ENCODE data around the gene ZNF827. TPM values are rescaled to one million over a fixed set of nuclear protein-coding genes. Genes with fewer than 3 reads are reported as not detected.

ZNF827 gene
- total RNA-seq, 4 donors from 2014 or later, result 23.9 to 52.3 (median 29.3) TPM

DNA sequence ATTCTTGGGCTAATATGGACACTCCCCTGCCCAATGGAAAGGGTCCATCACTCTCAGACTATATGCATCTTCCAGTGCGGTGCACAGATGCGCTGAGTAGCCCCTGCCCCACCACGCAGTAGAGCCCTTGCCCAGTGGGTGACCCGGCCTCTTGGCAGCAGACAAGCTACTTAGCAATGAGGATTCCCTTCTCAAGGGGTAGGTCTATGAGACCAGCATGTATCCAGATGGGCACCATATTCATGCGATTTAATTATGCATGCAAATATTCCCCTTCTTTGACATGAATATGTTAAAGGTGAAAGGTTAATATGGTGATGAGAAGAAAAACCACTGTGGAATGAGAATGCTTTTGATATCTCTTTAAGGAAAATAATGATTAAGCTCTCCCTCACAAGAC is 77.7 kb downstream of the ZNF827 start:
- H3K36me3 ChIP-seq, result no peaks in the 10 kb centered on the region
- intact Hi-C loops (cut with DNase I), result no loop called here
- H3K9me3 ChIP-seq, result no peaks in the 10 kb centered on the region
- DNase-seq, result no peak
- H3K4me3 ChIP-seq (replicated peaks in 1 of 3), result no peak overlapping the region
- H3K27ac ChIP-seq, result no peak overlapping the region
- no peaks in the 10 kb centered on the region for H3K27me3 ChIP-seq
- 98 to 100% methylated on average over 5 of the region's 5 CpGs for WGBS, 2 donors
- peaks cover 15% of the 10 kb centered on the region in 2 donors for H3K4me1 ChIP-seq
- no peak for TF ChIP-seq POLR2A (IDR thresholded peaks at IDR 0.05)
- TF ChIP-seq, protein P1, sequence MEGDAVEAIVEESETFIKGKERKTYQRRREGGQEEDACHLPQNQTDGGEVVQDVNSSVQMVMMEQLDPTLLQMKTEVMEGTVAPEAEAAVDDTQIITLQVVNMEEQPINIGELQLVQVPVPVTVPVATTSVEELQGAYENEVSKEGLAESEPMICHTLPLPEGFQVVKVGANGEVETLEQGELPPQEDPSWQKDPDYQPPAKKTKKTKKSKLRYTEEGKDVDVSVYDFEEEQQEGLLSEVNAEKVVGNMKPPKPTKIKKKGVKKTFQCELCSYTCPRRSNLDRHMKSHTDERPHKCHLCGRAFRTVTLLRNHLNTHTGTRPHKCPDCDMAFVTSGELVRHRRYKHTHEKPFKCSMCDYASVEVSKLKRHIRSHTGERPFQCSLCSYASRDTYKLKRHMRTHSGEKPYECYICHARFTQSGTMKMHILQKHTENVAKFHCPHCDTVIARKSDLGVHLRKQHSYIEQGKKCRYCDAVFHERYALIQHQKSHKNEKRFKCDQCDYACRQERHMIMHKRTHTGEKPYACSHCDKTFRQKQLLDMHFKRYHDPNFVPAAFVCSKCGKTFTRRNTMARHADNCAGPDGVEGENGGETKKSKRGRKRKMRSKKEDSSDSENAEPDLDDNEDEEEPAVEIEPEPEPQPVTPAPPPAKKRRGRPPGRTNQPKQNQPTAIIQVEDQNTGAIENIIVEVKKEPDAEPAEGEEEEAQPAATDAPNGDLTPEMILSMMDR (IDR thresholded peaks at IDR 0.05), result no peak

DNA sequence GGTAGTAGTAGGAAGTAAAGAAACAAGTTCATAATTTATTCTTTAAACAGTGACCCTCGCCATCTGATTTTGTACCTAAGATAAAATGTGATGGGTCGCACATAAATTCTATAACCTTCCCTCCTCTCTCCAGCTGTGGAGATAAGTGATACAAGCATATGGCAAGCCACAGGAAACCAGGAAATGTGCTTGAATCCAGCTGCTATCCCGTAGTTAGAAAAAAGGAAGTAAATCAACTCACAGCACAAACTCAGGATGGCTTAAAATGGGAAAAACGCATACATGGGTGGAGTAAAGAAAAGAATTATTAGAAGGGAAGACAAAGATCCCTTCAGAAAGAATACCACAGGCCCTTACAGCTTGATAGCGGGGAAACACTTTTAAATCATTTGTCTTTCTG is 78.2 kb downstream of the ZNF827 start:
- TF ChIP-seq POLR2A (IDR thresholded peaks at IDR 0.05), result no peak
- TF ChIP-seq, protein P1 (IDR thresholded peaks at IDR 0.05), result no peak
- Histone ChIP-seq H3K4me3 (replicated peaks in 1 of 3) (no peak overlapping the region), H3K36me3 (no peaks in the 10 kb centered on the region), H3K27me3 (no peaks in the 10 kb centered on the region), H3K9me3 (no peaks in the 10 kb centered on the region), H3K4me1 (peaks cover 15% of the 10 kb centered on the region in 2 donors), H3K27ac (no peak overlapping the region)
- intact Hi-C loops (cut with DNase I), result no loop called here
- DNase-seq, result no peak
- WGBS, 2 donors, result 71 to 84% methylated on average over 5 of the region's 5 CpGs

DNA sequence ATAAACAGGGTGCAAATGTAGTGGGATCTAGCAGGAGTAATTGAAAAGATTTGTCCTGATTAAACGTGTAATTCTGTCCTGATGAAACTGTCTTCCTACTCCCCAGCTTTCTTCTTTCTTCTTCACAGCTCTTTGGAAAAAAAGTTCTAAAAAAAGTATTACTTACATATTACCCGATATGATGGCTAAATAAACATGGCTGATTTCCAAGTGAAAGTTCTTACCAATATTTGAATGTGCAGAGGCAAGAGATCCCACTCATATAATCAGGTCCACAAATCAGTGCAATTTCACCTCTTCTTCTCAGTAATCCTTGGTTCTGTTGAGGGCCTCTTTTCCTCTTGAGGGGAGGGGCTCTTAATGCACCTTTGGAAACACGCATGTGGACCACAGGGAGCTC is 78.7 kb downstream of the ZNF827 start:
- TF ChIP-seq, protein P1 (IDR thresholded peaks at IDR 0.05), result no peak
- TF ChIP-seq POLR2A (IDR thresholded peaks at IDR 0.05), result no peak
- no peaks in the 10 kb centered on the region for H3K27me3 ChIP-seq
- intact Hi-C loops (cut with DNase I), result no loop called here
- no peaks in the 10 kb centered on the region for H3K36me3 ChIP-seq
- no peak overlapping the region for H3K4me3 ChIP-seq (replicated peaks in 1 of 3)
- H3K9me3 ChIP-seq, result no peaks in the 10 kb centered on the region
- H3K27ac ChIP-seq, result no peak overlapping the region
- DNase-seq, result no peak
- H3K4me1 ChIP-seq, result peaks cover 15% of the 10 kb centered on the region in 2 donors
- 75 to 79% methylated on average over 3 of the region's 3 CpGs for WGBS, 2 donors

DNA sequence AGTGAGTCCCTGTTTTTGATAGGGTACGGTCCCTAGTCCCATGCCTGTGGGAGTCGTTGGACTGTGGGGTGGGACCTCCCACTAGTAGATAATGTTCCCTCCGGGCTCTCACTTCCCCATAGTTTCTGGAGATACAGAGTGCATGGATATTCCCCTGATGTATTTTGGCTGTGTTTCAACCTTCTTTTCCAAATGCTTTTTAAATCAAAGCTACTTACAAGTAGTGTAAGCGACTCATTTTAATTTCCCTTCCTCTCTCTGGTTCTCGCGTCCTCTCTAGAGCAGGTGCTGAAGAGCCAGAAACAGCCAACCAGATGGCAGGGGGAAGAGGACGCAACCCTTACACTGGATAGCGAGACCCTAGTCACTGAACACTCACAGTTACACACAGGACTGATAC is 79.2 kb downstream of the ZNF827 start:
- TF ChIP-seq, protein P1 (IDR thresholded peaks at IDR 0.05), result no peak
- TF ChIP-seq POLR2A (IDR thresholded peaks at IDR 0.05), result no peak
- H3K4me1 ChIP-seq, result peaks cover 15% of the 10 kb centered on the region in 2 donors
- no peak for DNase-seq
- H3K9me3 ChIP-seq, result no peaks in the 10 kb centered on the region
- no peak overlapping the region for H3K27ac ChIP-seq
- 87 to 90% methylated on average over 8 of the region's 8 CpGs for WGBS, 2 donors
- H3K36me3 ChIP-seq, result no peaks in the 10 kb centered on the region
- no peak overlapping the region for H3K4me3 ChIP-seq (replicated peaks in 1 of 3)
- intact Hi-C loops (cut with DNase I), result no loop called here
- H3K27me3 ChIP-seq, result no peaks in the 10 kb centered on the region

DNA sequence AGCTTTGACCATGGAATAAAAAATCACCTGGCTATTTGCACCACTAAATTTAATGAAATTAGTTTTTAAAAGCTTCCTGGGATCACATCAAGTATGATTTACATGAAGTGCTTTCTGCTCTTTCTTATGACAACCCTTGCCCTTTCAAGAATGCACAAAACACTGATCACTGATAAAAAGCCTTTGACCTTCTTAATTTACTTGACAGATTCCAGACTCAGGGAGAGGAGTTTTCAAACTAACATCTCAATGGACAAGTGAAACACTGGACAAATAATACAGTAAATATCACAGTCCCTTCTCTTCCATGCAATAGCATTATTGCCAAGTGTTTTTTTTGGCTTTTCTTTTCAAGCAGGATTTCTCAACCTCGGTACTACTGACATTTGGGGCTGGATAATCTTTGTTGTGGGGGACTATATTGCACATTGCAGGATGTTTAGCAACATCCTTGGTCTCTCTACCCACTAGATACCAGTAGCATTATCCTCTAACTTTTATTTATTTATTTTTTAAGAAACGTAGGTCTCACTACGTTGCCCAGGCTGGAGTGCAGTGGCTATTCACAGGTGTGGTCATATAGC is 86.3 kb downstream of the ZNF827 start:
- no peak for DNase-seq
- Histone ChIP-seq H3K9me3 (no peaks in the 10 kb centered on the region), H3K27me3 (no peaks in the 10 kb centered on the region), H3K4me1 (peaks cover 12 to 20% of the 10 kb centered on the region in 2 donors), H3K4me3 (replicated peaks in 1 of 3) (no peak overlapping the region), H3K27ac (peak overlapping the region in 1 of 3 donors; percentile 32), H3K36me3 (no peaks in the 10 kb centered on the region)
- intact Hi-C loops (cut with DNase I), result no loop called here
- TF ChIP-seq, protein P1 (IDR thresholded peaks at IDR 0.05), result no peak
- WGBS, 2 donors, result 78 to 82% methylated on average over 3 of the region's 3 CpGs

Measured in thyroid gland (tissue), 4 donors.